B cell (primary cell): ENCODE measurements around the gene POLR2J2. TPM values are rescaled to one million over a fixed set of nuclear protein-coding genes. Genes with fewer than 3 reads are reported as not detected.
"Not testable (repeated sequence)": the region's sequence is repeated elsewhere in the genome, so short reads cannot be mapped to it uniquely, and the experiment has no call there.

Experiments
- ATAC-seq: fragments of 200-7000 bp; cut with Tn5 transposase; one replicate; pipeline ENCODE4 v1.10.0; 2021; ENCODE audit warnings: low read depth, mild to moderate bottlenecking, moderate number of reproducible peaks, moderate library complexity
- CTCF ChIA-PET: fragments of 350-600 bp; sonication (Branson Sonifier 250); formaldehyde crosslinking; loops from one replicate; lab custom pipeline; 2021; ENCODE audit warnings: antibody characterized with exemption, inconsistent platforms; lab: Charles Lee
- POLR2A ChIA-PET: fragments of 350-600 bp; sonication (Branson Sonifier 250); formaldehyde crosslinking; loops from one replicate; lab custom pipeline; 2021; ENCODE audit warnings: antibody characterized with exemption; lab: Charles Lee
- DNase-seq: peaks from one replicate; pipeline ENCODE4 v3.0.0; 2013
- H2AFZ ChIP-seq: 2 replicates; pipeline ENCODE4 v1.6.1; 2012; ENCODE audit warnings: mild to moderate bottlenecking, low read depth, low read length; ENCODE audit not compliant: insufficient read depth, poor library complexity, severe bottlenecking
- H3K27ac ChIP-seq, 2 donors: 1 replicate in 1 of 2; 2 replicates in 1 of 2; pipeline ENCODE4 v1.5.1; 2012 to 2013; ENCODE audit warnings: low read length in 2 of 2, mild to moderate bottlenecking in 2 of 2, moderate library complexity in 1 of 2
- H3K27me3 ChIP-seq, 4 experiments: fragments of 200-600 bp in 1 of 4; sonication (generic) in 1 of 4; replicated peaks in 1 of 4; 1 replicate in 2 of 4; 2 replicates in 2 of 4; pipeline versions ENCODE4 v1.6.1 to v1.7.0; 2013 to 2016; ENCODE audit warnings: low read length in 3 of 4, mild to moderate bottlenecking in 2 of 4, mixed read lengths in 1 of 4, moderate library complexity in 1 of 4; ENCODE audit not compliant: insufficient read depth in 4 of 4, control insufficient read depth in 3 of 4; ENCODE audit errors: control extremely low read depth in 1 of 4
- H3K36me3 ChIP-seq, 2 experiments: replicated peaks in 1 of 2; 1 replicate in 1 of 2; 2 replicates in 1 of 2; pipeline versions ENCODE4 v1.6.1 to v1.7.1; 2013; ENCODE audit warnings: low read length in 1 of 2; ENCODE audit not compliant: insufficient read depth in 2 of 2, control insufficient read depth in 1 of 2; ENCODE audit errors: control extremely low read depth in 1 of 2, extremely low read depth in 1 of 2
- H3K4me1 ChIP-seq, 2 donors: fragments of 200-600 bp in 1 of 2; sonication (generic) in 1 of 2; 1 replicate in 1 of 2; 2 replicates in 1 of 2; pipeline versions ENCODE4 v1.5.1 to v1.6.1; 2013 to 2017; ENCODE audit warnings: low read length in 2 of 2; ENCODE audit not compliant: control insufficient read depth in 2 of 2, insufficient read depth in 2 of 2
- H3K4me2 ChIP-seq: replicated peaks from 2 replicates; pipeline ENCODE3; 2012; ENCODE audit warnings: mild to moderate bottlenecking, low read depth, low read length; ENCODE audit not compliant: poor library complexity, severe bottlenecking
- H3K4me3 ChIP-seq, 5 experiments: fragments of 200-600 bp in 1 of 5; sonication (generic) in 1 of 5; 1 replicate in 3 of 5; 2 replicates in 2 of 5; pipeline versions ENCODE4 v1.5.1 to v1.7.0; 2011 to 2016; ENCODE audit warnings: low read length in 4 of 5, mild to moderate bottlenecking in 4 of 5, low read depth in 2 of 5, control low read depth in 1 of 5, moderate library complexity in 1 of 5; ENCODE audit not compliant: insufficient read depth in 1 of 5; ENCODE audit errors: control extremely low read depth in 1 of 5, extremely low read depth in 1 of 5
- H3K79me2 ChIP-seq: fragments of 200-600 bp; sonication (generic); one replicate; pipeline ENCODE4 v1.6.0; 2016; ENCODE audit warnings: low read length; ENCODE audit not compliant: control insufficient read depth, insufficient read depth
- H3K9ac ChIP-seq: fragments of 200-600 bp; sonication (generic); 2 replicates; pipeline ENCODE4 v1.6.1; 2017; ENCODE audit warnings: mild to moderate bottlenecking, low read length, moderate library complexity
- H3K9me3 ChIP-seq, 3 donors: one replicate each; pipeline versions ENCODE4 v1.6.1 to v1.7.1; 2013; ENCODE audit warnings: low read length in 2 of 3; ENCODE audit not compliant: control insufficient read depth in 2 of 3, insufficient read depth in 1 of 3; ENCODE audit errors: control extremely low read depth in 1 of 3
- H4K20me1 ChIP-seq: 2 replicates; pipeline ENCODE4 v1.6.0; 2012; ENCODE audit warnings: mild to moderate bottlenecking, low read length; ENCODE audit not compliant: insufficient read depth, control insufficient read depth, poor library complexity, severe bottlenecking
- H3K27ac Mint-ChIP-seq: one replicate; pipeline ENCODE4 v1.8.0; 2021; ENCODE audit warnings: mixed read lengths
- H3K27me3 Mint-ChIP-seq: one replicate; pipeline ENCODE4 v1.8.0; 2021; ENCODE audit warnings: mixed read lengths
- H3K4me1 Mint-ChIP-seq: one replicate; pipeline ENCODE4 v1.8.0; 2021; ENCODE audit warnings: mixed read lengths
- H3K4me3 Mint-ChIP-seq: one replicate; pipeline ENCODE4 v1.8.0; 2021; ENCODE audit warnings: mixed read lengths
- H3K9me3 Mint-ChIP-seq: one replicate; pipeline ENCODE4 v1.8.0; 2022; ENCODE audit warnings: mixed read lengths; ENCODE audit not compliant: insufficient read depth
- WGBS: methylation state at CpG from one replicate; pipeline ENCODE4 v1.1.5; 2013; ENCODE audit warnings: missing lambda C conversion rate; ENCODE audit not compliant: insufficient coverage; 5-methylcytosine and 5-hydroxymethylcytosine counted together
- intact Hi-C: fragments of 100-400 bp; cut with micrococcal nuclease; formaldehyde crosslinking; loops from one replicate; pipeline ENCODE4 v1.10.0; 2022
- polyA plus RNA-seq: library from polyadenylated mRNA; depleted of rRNA; stranded (reverse); fragments of >200 nt; gene quantifications from 2 replicates; pipeline ENCODE4 v1.2.3, GENCODE V29; 2012
- total RNA-seq, 2 donors: library from RNA; stranded (reverse); fragments of 120-200 nt in 1 of 2; gene quantifications; 1 replicate in 1 of 2; 2 replicates in 1 of 2; pipeline versions ENCODE4 v1.2.3 to v1.2.4, GENCODE V29; 2013 to 2022

Gene POLR2J2
- total and polyA plus RNA-seq, 2 donors (not counting 1 experiment from before 2014, with no cell fraction given), result 9.6 to 53.0 TPM

GRCh38 chr7:102664765-102665164, 6.7 kb downstream of the POLR2J2 start:
- POLR2A ChIA-PET, H3K4me3 ChIP-seq, DNase-seq, H3K79me2 ChIP-seq, H3K27me3 ChIP-seq, H3K36me3 ChIP-seq, H3K4me3 Mint-ChIP-seq, H3K4me1 ChIP-seq, H3K4me1 Mint-ChIP-seq, H3K9me3 Mint-ChIP-seq, H3K27ac Mint-ChIP-seq, H3K4me2 ChIP-seq, intact Hi-C loops, H3K27me3 Mint-ChIP-seq, H4K20me1 ChIP-seq, H2AFZ ChIP-seq, H3K9ac ChIP-seq, ATAC-seq, H3K9me3 ChIP-seq, H3K27ac ChIP-seq, CTCF ChIA-PET: not testable (repeated sequence)
- WGBS, result no CpG with 5 or more reads among the region's 11 CpGs

- H3K79me2 ChIP-seq, CTCF ChIA-PET, H4K20me1 ChIP-seq, ATAC-seq, H3K4me2 ChIP-seq, H3K4me3 Mint-ChIP-seq, H3K4me3 ChIP-seq, H3K27me3 ChIP-seq, intact Hi-C loops, H3K9me3 ChIP-seq, H3K9ac ChIP-seq, H3K4me1 Mint-ChIP-seq, DNase-seq, H3K9me3 Mint-ChIP-seq, H3K27me3 Mint-ChIP-seq, H3K4me1 ChIP-seq, H3K27ac ChIP-seq, H3K36me3 ChIP-seq, POLR2A ChIA-PET, H2AFZ ChIP-seq, H3K27ac Mint-ChIP-seq: not testable (repeated sequence)
- WGBS, result no CpG with 5 or more reads among the region's 4 CpGs
Measured at GRCh38 chr7:102649924-102650323, 21.5 kb downstream of the POLR2J2 start, which contains the start of gene SPDYE2B. SPDYE2B (plus strand) TSS chr7:102650319; CDS start chr7:102652349, 2,030 bp downstream.

GRCh38 chr7:102647813-102648212, 23.6 kb downstream of the POLR2J2 start:
- H3K27me3 ChIP-seq, H3K4me1 ChIP-seq, H3K27me3 Mint-ChIP-seq, H3K27ac Mint-ChIP-seq, H3K4me3 Mint-ChIP-seq, CTCF ChIA-PET, H3K79me2 ChIP-seq, H2AFZ ChIP-seq, ATAC-seq, H3K9ac ChIP-seq, H3K9me3 Mint-ChIP-seq, intact Hi-C loops, H4K20me1 ChIP-seq, H3K4me3 ChIP-seq, H3K36me3 ChIP-seq, DNase-seq, H3K4me2 ChIP-seq, H3K9me3 ChIP-seq, H3K27ac ChIP-seq, POLR2A ChIA-PET, H3K4me1 Mint-ChIP-seq: not testable (repeated sequence)
- WGBS, result no CpG with 5 or more reads among the region's 7 CpGs

- H3K79me2 ChIP-seq, POLR2A ChIA-PET, H3K4me3 ChIP-seq, H3K27me3 Mint-ChIP-seq, H2AFZ ChIP-seq, H3K9ac ChIP-seq, H4K20me1 ChIP-seq, H3K4me1 ChIP-seq, H3K9me3 ChIP-seq, H3K27ac Mint-ChIP-seq, CTCF ChIA-PET, H3K27me3 ChIP-seq, intact Hi-C loops, ATAC-seq, H3K4me3 Mint-ChIP-seq, H3K4me1 Mint-ChIP-seq, H3K27ac ChIP-seq, DNase-seq, H3K4me2 ChIP-seq, H3K36me3 ChIP-seq, H3K9me3 Mint-ChIP-seq: not testable (repeated sequence)
- whole genome bisulfite sequencing, result no CpG with 5 or more reads among the region's 1 CpG
Measured at GRCh38 chr7:102643404-102643803, 28.1 kb downstream of the POLR2J2 start.
